ENCODE data around the gene SNX33. TPM values are rescaled to one million over a fixed set of nuclear protein-coding genes. Genes with fewer than 3 reads are reported as not detected.
"Not testable (repeated sequence)": the region's sequence is repeated elsewhere in the genome, so short reads cannot be mapped to it uniquely, and the experiment has no call there.

The SNX33 gene
- total and polyA plus RNA-seq, 2 experiments from 2014 or later, result 17.8 to 21.8 TPM

- 78% methylated on average over 14 of the region's 14 CpGs for WGBS (ENCODE audit: low lambda C conversion rate, missing lambda C conversion rate)
- Histone ChIP-seq H3K4me3 (no peak overlapping the region), H3K27me3 (no peaks in the 10 kb centered on the region), H3K4me1 (ENCODE audit: insufficient read depth) (no peaks in the 10 kb centered on the region), H2AFZ (no peak overlapping the region), H3K79me2 (no peaks in the 10 kb centered on the region), H4K20me1 (ENCODE audit: insufficient read depth, poor library complexity, severe bottlenecking) (no peaks in the 10 kb centered on the region), H3K9me3 (ENCODE audit: low read depth) (no peaks in the 10 kb centered on the region), H3K4me2 (no peak overlapping the region), H3K9me2 (replicated peaks; ENCODE audit: insufficient read depth) (no peaks in the 10 kb centered on the region), H3K36me3 (replicated peaks; ENCODE audit: insufficient read depth, low read depth) (no peaks in the 10 kb centered on the region), H3K27ac (no peak overlapping the region)
- no peak for DNase-seq (ENCODE audit: low spot score)
- no peak for TF ChIP-seq EZH2 (IDR thresholded peaks at IDR 0.05; ENCODE audit: borderline replicate concordance)
- TF ChIP-seq, protein P1, sequence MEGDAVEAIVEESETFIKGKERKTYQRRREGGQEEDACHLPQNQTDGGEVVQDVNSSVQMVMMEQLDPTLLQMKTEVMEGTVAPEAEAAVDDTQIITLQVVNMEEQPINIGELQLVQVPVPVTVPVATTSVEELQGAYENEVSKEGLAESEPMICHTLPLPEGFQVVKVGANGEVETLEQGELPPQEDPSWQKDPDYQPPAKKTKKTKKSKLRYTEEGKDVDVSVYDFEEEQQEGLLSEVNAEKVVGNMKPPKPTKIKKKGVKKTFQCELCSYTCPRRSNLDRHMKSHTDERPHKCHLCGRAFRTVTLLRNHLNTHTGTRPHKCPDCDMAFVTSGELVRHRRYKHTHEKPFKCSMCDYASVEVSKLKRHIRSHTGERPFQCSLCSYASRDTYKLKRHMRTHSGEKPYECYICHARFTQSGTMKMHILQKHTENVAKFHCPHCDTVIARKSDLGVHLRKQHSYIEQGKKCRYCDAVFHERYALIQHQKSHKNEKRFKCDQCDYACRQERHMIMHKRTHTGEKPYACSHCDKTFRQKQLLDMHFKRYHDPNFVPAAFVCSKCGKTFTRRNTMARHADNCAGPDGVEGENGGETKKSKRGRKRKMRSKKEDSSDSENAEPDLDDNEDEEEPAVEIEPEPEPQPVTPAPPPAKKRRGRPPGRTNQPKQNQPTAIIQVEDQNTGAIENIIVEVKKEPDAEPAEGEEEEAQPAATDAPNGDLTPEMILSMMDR (IDR thresholded peaks at IDR 0.05; ENCODE audit: poor library complexity), result no peak
- TF ChIP-seq EZH2phosphoT487 (IDR thresholded peaks at IDR 0.05; ENCODE audit: low read depth, severe bottlenecking, unreplicated experiment), result no peak
Measured at GRCh38 chr15:75705854-75706681, 58.4 kb downstream of the SNX33 start.

GRCh38 chr15:75706682-75706954 lies 58.9 kb downstream of the SNX33 start:
- H3K4me1 ChIP-seq (ENCODE audit: insufficient read depth), result no peaks in the 10 kb centered on the region
- H2AFZ ChIP-seq, result no peak overlapping the region
- DNase-seq (ENCODE audit: low spot score), result no peak
- 73% methylated on average over 2 of the region's 2 CpGs for WGBS (ENCODE audit: low lambda C conversion rate, missing lambda C conversion rate)
- H3K27me3 ChIP-seq, result no peaks in the 10 kb centered on the region
- H3K9me2 ChIP-seq (replicated peaks; ENCODE audit: insufficient read depth), result no peaks in the 10 kb centered on the region
- H3K9me3 ChIP-seq (ENCODE audit: low read depth), result no peaks in the 10 kb centered on the region
- no peaks in the 10 kb centered on the region for H3K79me2 ChIP-seq
- H3K27ac ChIP-seq, result no peak overlapping the region
- H4K20me1 ChIP-seq (ENCODE audit: insufficient read depth, poor library complexity, severe bottlenecking), result no peaks in the 10 kb centered on the region
- no peak for TF ChIP-seq EZH2 (IDR thresholded peaks at IDR 0.05; ENCODE audit: borderline replicate concordance)
- no peak overlapping the region for H3K4me2 ChIP-seq
- H3K36me3 ChIP-seq (replicated peaks; ENCODE audit: insufficient read depth, low read depth), result no peaks in the 10 kb centered on the region
- no peak overlapping the region for H3K4me3 ChIP-seq

GRCh38 chr15:75709458-75709857 lies 61.7 kb downstream of the SNX33 start:
- not testable (repeated sequence) for H2AFZ ChIP-seq; H3K27me3 ChIP-seq; DNase-seq (ENCODE audit: low spot score); H3K4me3 ChIP-seq; H3K27ac ChIP-seq; H3K4me1 ChIP-seq (ENCODE audit: insufficient read depth); H3K79me2 ChIP-seq; H4K20me1 ChIP-seq (ENCODE audit: insufficient read depth, poor library complexity, severe bottlenecking); H3K36me3 ChIP-seq (replicated peaks; ENCODE audit: insufficient read depth, low read depth); H3K9me2 ChIP-seq (replicated peaks; ENCODE audit: insufficient read depth); H3K9me3 ChIP-seq (ENCODE audit: low read depth); H3K4me2 ChIP-seq
- 78% methylated on average over 11 of the region's 15 CpGs for whole genome bisulfite sequencing (ENCODE audit: low lambda C conversion rate, missing lambda C conversion rate)

DNA sequence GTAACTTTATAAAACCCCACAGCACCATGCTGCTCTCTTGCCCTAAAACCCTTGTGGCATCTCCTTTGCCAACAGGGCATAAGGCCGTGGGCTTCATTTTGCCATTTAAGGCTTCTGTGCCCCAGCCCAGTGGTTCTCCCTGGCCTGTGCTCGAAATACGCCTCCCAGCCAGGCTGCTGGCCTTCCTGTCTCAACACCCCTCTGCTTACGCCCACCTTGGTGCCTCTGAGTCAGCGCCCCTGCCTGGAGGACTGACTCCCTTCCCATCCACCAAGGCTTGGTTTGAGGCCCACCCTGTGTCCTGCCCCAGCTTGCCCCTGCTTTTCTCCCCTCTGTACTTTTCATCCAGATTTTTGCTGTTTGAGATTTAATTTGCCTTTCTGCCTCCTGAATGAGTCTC lies 63.2 kb downstream of the SNX33 start:
- not testable (repeated sequence) for H4K20me1 ChIP-seq (ENCODE audit: insufficient read depth, poor library complexity, severe bottlenecking); H3K27me3 ChIP-seq; H3K79me2 ChIP-seq; H3K9me2 ChIP-seq (replicated peaks; ENCODE audit: insufficient read depth); H2AFZ ChIP-seq; H3K4me3 ChIP-seq; H3K36me3 ChIP-seq (replicated peaks; ENCODE audit: insufficient read depth, low read depth); H3K27ac ChIP-seq; DNase-seq (ENCODE audit: low spot score); H3K4me1 ChIP-seq (ENCODE audit: insufficient read depth); H3K9me3 ChIP-seq (ENCODE audit: low read depth); H3K4me2 ChIP-seq
- WGBS (ENCODE audit: low lambda C conversion rate, missing lambda C conversion rate), result 85% methylated on average over 5 of the region's 5 CpGs

GRCh38 chr15:75711495-75711894 lies 63.8 kb downstream of the SNX33 start:
- not testable (repeated sequence) for H3K4me3 ChIP-seq; H3K36me3 ChIP-seq (replicated peaks; ENCODE audit: insufficient read depth, low read depth); DNase-seq (ENCODE audit: low spot score); H4K20me1 ChIP-seq (ENCODE audit: insufficient read depth, poor library complexity, severe bottlenecking); H3K27me3 ChIP-seq; H3K27ac ChIP-seq; H3K9me3 ChIP-seq (ENCODE audit: low read depth); H3K4me2 ChIP-seq; H3K4me1 ChIP-seq (ENCODE audit: insufficient read depth); H3K79me2 ChIP-seq; H2AFZ ChIP-seq; H3K9me2 ChIP-seq (replicated peaks; ENCODE audit: insufficient read depth)
- 59% methylated on average over 7 of the region's 7 CpGs for WGBS (ENCODE audit: low lambda C conversion rate, missing lambda C conversion rate)

Other genes starting within 250 kb of the SNX33 start
- gene SIN3A, start 196.2 kb upstream of the SNX33 start, total RNA-seq, result 28.8 and 35.8 TPM in 2 replicates
- 13.3 and 16.5 TPM in 2 replicates for gene SIN3A, start 196.2 kb upstream of the SNX33 start, polyA plus RNA-seq
- 24.0 and 27.4 TPM in 2 replicates for gene PTPN9, start 68.6 kb upstream of the SNX33 start, total RNA-seq
- 19.6 and 23.3 TPM in 2 replicates for gene PTPN9, start 68.6 kb upstream of the SNX33 start, polyA plus RNA-seq
- 25.2 and 25.6 TPM in 2 replicates for gene SNUPN, start 22.2 kb upstream of the SNX33 start, total RNA-seq
- gene SNUPN, start 22.2 kb upstream of the SNX33 start, polyA plus RNA-seq, result 28.8 and 33.2 TPM in 2 replicates
- 142 and 155 TPM in 2 replicates for gene IMP3, start 7.7 kb upstream of the SNX33 start, total RNA-seq
- 117 and 144 TPM in 2 replicates for gene IMP3, start 7.7 kb upstream of the SNX33 start, polyA plus RNA-seq
- gene CSPG4, start 64.9 kb downstream of the SNX33 start, total RNA-seq, result 3.2 and 6.4 TPM in 2 replicates
- gene CSPG4, start 64.9 kb downstream of the SNX33 start, polyA plus RNA-seq, result 7.8 and 8.6 TPM in 2 replicates
- gene UBE2Q2, start 195.5 kb downstream of the SNX33 start, total RNA-seq, result 50.9 TPM in 2 replicates
- 27.9 and 30.7 TPM in 2 replicates for gene UBE2Q2, start 195.5 kb downstream of the SNX33 start, polyA plus RNA-seq

Data from hepatocyte (in vitro differentiated cells).